OCI-M2 (cell line): ENCODE results near the gene CYS1.
"Not testable (repeated sequence)": the region's sequence is repeated elsewhere in the genome, so short reads cannot be mapped to it uniquely, and the experiment has no call there.

ENCODE experiments used
- DNase-seq: peaks from one replicate; lab custom pipeline; 2025; ENCODE audit not compliant: unreplicated experiment; lab: John Stamatoyannopoulos, UW

CYS1 gene

DNA sequence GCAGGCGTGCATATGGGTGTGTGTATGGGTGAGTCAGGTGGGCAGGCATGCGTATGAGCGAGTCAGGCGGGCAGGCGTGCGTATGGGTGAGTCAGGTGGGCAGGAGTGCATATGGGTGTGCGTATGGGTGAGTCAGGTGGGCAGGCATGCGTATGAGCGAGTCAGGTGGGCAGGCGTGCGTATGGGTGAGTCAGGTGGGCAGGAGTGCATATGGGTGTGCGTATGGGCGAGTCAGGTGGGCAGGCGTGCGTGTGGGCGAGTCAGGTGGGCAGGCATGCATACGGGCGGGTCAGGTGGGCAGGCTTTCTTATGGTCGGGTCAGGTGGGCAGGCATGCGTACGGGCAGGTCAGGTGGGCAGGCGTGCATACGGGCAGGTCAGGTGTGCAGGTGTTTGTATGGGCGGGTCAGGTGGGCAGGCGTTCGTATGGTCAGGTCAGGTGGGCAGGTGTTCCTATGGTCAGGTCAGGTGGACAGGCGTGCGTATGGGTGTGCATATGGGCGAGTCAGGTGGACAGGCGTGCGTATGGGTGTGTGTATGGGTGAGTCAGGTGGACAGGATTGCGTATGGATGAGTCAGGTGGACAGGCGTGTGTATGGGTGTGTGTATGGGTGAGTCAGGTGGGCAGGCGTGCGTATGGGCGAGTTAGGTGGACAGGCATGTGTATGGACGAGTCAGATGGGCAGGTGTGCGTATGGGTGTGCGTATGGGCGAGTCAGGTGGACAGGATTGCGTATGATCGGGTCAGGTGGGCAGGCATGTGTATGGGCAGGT is 65.6 kb downstream of the CYS1 start:
- no peak for DNase-seq

DNA sequence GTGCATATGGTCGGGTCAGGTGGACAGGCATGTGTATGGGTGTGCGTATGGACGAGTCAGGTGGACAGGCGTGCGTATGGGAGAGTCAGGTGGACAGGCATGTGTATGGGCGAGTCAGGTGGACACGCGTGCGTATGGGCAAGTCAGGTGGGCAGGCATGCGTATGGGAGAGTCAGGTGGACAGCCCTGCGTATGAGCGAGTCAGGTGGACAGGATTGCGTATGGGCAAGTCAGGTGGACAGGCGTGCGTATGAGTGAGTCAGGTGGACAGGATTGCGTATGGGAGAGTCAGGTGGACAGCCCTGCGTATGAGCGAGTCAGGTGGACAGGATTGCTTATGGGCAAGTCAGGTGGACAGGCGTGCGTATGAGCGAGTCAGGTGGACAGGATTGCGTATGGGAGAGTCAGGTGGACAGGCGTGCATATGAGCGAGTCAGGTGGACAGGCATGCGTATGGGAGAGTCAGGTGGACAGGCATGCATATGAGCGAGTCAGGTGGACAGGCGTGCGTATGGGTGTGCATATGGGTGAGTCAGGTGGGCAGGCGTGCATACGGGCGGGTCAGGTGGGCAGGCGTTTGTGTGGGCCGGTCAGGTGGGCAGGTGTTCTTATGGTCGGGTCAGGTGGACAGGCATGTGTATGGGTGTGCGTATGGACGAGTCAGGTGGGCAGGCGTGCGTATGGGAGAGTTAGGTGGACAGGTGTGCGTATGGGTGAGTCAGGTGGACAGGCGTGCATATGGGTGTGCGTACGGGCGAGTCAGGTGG is 66.4 kb downstream of the CYS1 start:
- DNase-seq = not testable (repeated sequence)

DNA sequence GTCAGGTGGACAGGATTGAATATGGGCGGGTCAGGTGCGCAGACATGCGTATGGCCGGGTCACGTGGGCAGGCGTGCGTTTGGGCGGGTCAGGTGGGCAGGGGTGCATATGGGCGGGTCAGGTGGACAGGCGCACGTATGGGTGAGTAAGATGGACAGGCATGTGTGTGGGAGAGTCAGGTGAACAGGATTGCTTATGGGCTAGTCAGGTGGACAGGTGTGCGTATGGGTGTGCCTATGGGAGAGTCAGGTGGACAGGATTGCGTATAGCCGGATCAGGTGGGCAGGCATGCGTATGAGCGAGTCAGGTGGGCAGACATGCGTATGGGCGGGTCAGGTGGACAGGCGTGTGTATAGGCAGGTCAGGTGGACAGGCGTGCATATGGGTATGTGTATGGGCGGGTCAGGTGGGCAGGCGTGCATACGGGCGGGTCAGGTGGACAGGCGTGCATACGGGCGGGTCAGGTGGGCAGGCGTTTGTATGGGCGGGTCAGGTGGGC is 67.2 kb downstream of the CYS1 start:
- DNase-seq = no peak

DNA sequence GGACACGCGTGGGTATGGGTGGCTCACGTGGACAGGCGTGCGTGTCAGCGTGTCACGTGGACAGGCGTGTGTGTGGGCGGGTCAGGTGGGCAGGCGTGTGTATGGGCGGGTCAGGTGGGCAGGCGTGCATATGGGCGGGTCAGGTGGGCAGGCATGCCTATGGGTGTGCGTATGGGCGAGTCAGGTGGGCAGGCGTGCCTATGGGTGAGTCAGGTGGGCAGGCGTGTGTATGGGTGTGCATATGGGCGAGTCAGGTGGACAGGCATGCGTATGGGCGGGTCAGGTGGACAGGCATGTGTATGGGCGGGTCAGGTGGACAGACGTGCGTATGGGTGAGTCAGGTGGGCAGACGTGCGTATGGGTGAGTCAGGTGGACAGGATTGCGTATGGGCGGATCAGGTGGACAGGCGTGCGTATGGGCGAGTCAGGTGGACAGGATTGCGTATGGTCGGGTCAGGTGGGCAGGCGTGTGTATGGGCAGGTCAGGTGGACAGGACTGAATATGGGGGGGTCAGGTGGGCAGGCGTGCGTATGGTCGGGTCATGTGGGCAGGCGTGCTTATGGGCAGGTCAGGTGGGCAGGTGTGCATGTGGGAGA is 67.7 kb downstream of the CYS1 start:
- DNase-seq = not testable (repeated sequence)

DNA sequence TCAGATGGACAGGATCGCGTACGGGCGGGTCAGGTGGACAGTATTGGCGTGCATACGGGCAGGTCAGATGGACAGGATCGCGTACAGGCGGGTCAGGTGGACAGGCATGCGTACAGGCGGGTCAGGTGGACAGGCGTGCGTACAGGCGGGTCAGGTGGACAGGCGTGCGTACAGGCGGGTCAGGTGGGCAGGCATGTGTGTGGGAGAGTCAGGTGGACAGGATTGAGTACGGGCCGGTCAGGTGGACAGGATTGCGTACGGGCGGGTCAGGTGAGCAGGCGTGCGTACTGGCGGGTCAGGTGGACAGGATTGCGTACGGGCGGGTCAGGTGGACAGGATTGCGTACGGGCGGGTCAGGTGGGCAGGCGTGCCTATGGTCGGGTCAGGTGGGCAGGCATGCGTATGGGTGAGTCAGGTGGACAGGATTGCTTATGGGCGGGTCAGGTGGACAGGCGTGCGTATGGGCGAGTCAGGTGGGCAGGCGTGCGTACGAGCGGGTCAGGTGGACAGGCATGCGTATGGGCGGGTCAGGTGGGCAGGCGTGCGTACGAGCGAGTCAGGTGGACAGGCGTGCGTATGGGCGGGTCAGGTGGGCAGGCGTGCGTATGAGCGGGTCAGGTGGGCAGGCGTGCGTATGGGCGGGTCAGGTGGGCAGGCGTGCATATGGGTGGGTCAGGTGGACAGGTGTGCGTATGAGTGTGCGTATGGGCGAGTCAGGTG is 68.4 kb downstream of the CYS1 start:
- not testable (repeated sequence) for DNase-seq

DNA sequence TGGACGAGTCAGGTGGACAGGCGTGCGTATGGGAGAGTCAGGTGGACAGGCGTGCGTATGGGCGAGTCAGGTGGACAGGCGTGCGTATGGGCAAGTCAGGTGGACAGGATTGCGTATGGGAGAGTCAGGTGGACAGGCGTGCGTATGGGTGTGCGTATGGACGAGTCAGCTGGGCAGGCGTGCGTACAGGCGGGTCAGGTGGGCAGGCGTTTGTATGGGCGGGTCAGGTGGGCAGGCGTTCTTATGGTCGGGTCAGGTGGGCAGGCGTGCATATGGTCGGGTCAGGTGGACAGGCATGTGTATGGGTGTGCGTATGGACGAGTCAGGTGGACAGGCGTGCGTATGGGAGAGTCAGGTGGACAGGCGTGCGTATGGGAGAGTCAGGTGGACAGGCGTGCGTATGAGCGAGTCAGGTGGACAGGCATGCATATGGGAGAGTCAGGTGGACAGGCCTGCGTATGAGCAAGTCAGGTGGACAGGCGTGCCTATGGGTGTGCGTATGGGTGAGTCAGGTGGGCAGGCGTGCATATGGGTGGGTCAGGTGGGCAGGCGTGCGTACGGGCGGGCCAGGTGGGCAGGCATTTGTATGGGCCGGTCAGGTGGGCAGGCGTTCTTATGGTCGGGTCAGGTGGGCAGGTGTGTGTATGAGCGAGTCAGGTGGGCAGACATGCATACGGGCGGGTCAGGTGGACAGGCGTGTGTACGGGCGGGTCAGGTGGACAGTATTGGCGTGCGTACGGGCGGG is 69.2 kb downstream of the CYS1 start:
- DNase-seq = not testable (repeated sequence)

DNA sequence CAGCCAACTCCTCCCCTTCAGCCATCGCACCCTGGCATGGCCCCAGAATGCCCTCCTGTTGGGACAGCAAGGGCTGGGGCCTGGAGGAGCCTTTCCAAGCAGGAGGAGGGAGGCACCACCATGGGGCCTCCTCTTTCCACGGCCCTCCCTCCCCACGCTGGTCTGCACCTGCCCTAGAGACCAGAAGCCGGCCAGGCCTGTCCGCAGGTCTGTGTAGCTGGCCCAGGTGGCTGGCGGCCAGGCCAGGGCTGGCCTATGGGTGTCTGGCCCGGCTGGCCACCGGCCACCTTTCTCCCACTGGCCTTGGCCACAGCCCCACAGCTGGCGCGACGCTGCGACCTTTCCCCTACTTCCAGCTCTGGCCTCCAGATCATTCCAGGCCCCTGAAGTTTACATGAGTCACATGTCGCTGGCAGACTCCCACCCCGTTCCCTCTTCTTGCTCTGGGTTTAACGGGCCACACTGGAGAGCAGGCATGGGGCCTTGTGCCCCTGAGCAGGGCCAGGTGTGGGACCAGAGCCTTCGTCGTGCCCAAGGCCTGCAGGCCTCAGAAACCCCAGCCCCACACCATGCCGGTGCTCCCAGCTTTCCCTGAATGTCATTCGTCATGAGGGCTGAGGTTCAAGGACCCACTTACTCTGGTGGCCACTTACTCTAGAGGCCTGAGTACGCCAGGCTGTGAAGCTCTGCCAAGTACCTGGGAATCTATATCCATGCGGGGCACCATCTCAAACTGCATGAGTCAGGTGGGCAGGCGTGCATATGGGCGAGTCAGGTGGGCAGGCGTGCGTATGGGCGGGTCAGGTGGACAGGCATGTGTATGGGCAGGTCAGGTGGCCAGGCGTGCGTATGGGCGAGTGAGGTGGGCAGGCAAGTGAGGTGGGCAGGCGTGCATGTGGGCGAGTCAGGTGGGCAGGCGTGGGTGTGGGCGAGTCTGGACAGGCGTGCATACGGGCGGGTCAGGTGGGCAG is 70.1 kb downstream of the CYS1 start:
- DNase-seq = no peak

DNA sequence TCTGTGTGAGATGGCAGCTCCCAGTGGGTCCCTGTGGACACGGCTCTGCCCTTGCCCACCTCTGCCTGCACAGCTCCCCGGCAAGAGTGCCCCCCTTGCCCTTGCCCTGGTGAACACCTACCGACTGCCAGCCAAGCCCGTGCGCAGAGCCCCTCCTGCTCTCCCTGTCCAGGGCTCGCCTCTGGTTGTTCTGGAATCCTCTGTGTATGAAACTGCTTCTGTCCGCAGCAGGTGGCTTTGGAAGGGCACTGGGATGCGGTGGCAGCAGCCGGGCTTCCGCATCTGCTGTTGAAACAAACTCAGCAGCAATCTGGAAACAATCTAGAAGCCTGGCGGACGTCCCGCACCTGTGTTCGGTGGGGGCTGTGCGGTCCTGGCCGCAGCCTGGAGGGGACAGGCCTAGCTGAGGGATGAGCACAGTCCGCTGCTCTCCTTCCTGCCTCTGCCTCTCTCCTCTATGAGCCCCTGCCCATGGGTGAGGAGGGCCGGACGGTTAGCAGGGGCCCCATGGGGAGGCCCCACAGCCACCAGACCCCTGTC is 70.9 kb downstream of the CYS1 start:
- no peak for DNase-seq

DNA sequence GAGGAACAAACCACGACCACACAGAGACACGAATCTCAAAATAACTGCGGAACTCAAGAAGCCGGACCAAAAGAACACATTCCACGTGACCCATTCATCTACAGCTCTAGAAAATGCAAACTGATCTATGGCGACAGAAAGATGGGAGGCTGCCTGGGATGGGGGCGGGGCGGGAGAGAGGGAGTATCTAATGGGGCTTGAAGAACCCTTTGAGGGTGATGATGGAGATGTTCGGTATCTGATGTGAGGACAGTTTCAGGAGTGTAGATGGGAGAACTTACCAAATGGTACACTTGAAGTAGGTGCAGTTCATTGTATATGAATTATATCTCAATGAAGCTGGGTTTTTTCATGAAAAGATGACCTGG is 71.4 kb downstream of the CYS1 start:
- no peak for DNase-seq

DNA sequence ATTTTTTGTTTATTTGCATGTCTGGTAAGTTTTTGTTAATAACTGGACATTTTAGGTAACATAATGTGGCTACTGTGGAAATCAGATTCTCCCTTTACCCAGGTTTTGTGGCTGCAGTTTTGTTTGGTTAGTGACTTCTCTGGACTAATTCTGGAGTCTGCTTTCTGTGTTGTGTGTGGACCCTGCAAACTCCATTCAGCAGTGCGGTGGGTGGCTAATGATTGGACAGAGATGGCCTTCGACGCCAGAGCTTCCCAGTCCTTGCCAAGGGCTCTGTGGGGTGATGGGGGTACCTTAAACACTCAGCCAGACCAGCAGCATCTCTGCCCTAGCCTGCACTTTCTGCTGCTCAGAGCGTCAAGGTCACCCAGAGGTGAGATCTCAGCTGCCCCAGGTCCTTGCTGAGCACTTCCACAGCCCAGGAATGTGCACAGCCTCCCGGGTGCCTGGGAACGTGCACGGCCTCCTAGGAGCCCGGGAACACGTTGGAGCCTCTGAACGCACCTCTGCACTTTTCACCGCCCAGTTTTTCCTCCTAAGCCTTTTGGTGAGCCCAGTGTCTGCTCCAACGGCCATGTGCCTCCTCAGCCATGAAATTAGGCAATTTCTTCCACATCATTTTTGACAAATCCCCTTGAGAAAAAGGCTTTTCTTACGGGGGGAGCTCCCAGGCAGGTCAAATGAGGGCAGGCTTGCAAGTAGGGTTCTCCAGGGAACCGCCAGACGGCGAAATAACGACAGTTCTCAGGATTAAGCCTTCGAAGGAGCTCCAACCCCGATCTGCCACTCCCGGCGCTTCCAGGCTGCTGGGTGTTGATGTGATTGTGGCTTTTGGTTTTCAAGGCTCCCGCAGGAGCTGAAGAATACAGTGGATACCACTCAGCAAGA is 72.0 kb downstream of the CYS1 start:
- DNase-seq = no peak

DNA sequence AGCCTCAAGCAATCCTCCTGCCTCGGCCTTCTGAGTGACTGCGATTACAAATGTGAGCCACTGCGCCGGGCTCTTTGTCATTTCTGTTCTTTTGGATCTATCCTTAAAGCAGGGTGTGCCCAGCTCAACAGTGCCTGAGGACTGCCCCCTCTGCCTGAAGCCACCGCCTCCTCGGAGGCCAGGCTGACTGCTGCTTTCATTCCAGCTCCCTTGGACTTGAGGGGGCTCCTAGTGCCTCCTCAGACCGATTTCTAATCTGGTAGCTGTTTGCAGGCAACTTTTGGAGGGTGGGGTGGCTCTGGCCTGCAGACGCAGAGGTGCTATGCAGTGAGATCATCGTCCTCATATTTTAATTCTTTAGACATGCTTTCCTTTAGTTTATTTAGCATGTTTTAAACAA is 72.8 kb downstream of the CYS1 start:
- no peak for DNase-seq
